Ishikawa (cell line): Measurements from ENCODE around the gene THSD4.

ENCODE experiments used
- CEBPB ChIP-seq: IDR thresholded peaks from 2 replicates; pipeline ENCODE4 v1.6.1; 2012
- CREB1 ChIP-seq: IDR thresholded peaks from 2 replicates; pipeline ENCODE4 v1.6.1; 2012; ENCODE audit warnings: low read depth
- EGR1 ChIP-seq: IDR thresholded peaks from 2 replicates; pipeline ENCODE4 v1.6.1; 2012
- EP300 ChIP-seq: IDR thresholded peaks from 2 replicates; pipeline ENCODE4 v1.6.1; 2012; ENCODE audit warnings: borderline replicate concordance
- FOXM1 ChIP-seq: IDR thresholded peaks from 2 replicates; pipeline ENCODE4 v1.6.1; 2012; ENCODE audit warnings: low read depth, borderline replicate concordance
- MAX ChIP-seq: IDR thresholded peaks from 2 replicates; pipeline ENCODE4 v1.6.1; 2012
- NFIC ChIP-seq: IDR thresholded peaks from 2 replicates; pipeline ENCODE4 v1.6.1; 2012
- RAD21 ChIP-seq: IDR thresholded peaks from 2 replicates; pipeline ENCODE4 v1.6.1; 2012; ENCODE audit warnings: low read depth
- REST ChIP-seq: IDR thresholded peaks from 2 replicates; pipeline ENCODE4 v1.6.1; 2012; ENCODE audit warnings: low read depth, mild to moderate bottlenecking
- TAF1 ChIP-seq: IDR thresholded peaks from 2 replicates; pipeline ENCODE4 v1.6.1; 2012; ENCODE audit warnings: low read depth, mild to moderate bottlenecking
- TCF12 ChIP-seq: IDR thresholded peaks from 2 replicates; pipeline ENCODE4 v1.6.1; 2012; ENCODE audit warnings: low read depth
- TEAD4 ChIP-seq: IDR thresholded peaks from 2 replicates; pipeline ENCODE4 v1.6.1; 2012
- USF1 ChIP-seq: IDR thresholded peaks from 2 replicates; pipeline ENCODE4 v1.6.1; 2012
- YY1 ChIP-seq: IDR thresholded peaks from 2 replicates; pipeline ENCODE4 v1.6.1; 2012; ENCODE audit warnings: low read depth
- ZBTB7A ChIP-seq: IDR thresholded peaks from 2 replicates; pipeline ENCODE4 v1.6.1; 2012; ENCODE audit warnings: low read depth

THSD4 gene

GRCh38 chr15:71223516-71223915, 108.2 kb downstream of the THSD4 start:
- TF ChIP-seq REST = no peak
- no peak for TF ChIP-seq MAX
- TF ChIP-seq EP300 = no peak
- TF ChIP-seq EGR1 = no peak
- TF ChIP-seq CREB1 = no peak
- TF ChIP-seq NFIC = no peak
- no peak for TF ChIP-seq ZBTB7A
- no peak for TF ChIP-seq CEBPB

- TF ChIP-seq TEAD4 = no peak
- TF ChIP-seq CREB1 = no peak
- no peak for TF ChIP-seq RAD21
- no peak for TF ChIP-seq USF1
- TF ChIP-seq TAF1 = no peak
- TF ChIP-seq FOXM1 = no peak
- no peak for TF ChIP-seq EGR1
- no peak for TF ChIP-seq TCF12
- TF ChIP-seq EP300 = no peak
- TF ChIP-seq YY1 = no peak
These were observed 108.8 kb downstream of the THSD4 start for GRCh38 chr15:71224024-71224423.

GRCh38 chr15:71225851-71226250, 110.6 kb downstream of the THSD4 start:
- TF ChIP-seq FOXM1 = no peak
- no peak for TF ChIP-seq EP300
- TF ChIP-seq MAX = no peak
- no peak for TF ChIP-seq EGR1
- no peak for TF ChIP-seq YY1
- TF ChIP-seq REST = no peak
- no peak for TF ChIP-seq CEBPB
- no peak for TF ChIP-seq TEAD4
- no peak for TF ChIP-seq NFIC
- TF ChIP-seq TCF12 = no peak

GRCh38 chr15:71226536-71227455, 111.5 kb downstream of the THSD4 start:
- no peak for TF ChIP-seq TCF12
- no peak for TF ChIP-seq CEBPB
- TF ChIP-seq MAX = no peak
- no peak for TF ChIP-seq TEAD4
- no peak for TF ChIP-seq NFIC
- TF ChIP-seq EP300 = no peak
- no peak for TF ChIP-seq FOXM1
- no peak for TF ChIP-seq YY1
- TF ChIP-seq EGR1 = no peak
- no peak for TF ChIP-seq RAD21
- no peak for TF ChIP-seq CREB1
- TF ChIP-seq TAF1 = no peak
- TF ChIP-seq ZBTB7A = no peak
- TF ChIP-seq REST = no peak
- no peak for TF ChIP-seq USF1
